Measurements from ENCODE around the gene KCNIP4.

DNA sequence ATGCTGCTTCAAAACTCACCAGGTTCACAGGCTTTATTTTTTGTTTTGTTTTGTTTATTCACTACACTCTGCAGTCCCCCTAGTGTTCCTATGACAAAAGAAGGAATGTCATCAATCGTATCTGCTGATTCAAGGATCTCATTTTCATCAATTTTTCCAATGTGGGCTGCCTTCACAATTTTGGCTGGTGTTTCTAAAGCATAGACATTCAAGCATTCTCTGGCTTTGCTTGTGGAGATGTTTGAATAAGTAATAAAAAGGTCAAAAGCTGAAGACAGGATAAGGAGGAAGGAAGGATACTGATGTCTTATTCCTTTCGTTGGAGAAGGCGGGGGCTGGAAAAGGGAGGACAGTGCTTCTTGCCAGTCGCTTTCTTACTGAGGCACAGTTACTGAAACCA is 12.2 kb upstream of the KCNIP4 start:
- TF ChIP-seq, protein P1, sequence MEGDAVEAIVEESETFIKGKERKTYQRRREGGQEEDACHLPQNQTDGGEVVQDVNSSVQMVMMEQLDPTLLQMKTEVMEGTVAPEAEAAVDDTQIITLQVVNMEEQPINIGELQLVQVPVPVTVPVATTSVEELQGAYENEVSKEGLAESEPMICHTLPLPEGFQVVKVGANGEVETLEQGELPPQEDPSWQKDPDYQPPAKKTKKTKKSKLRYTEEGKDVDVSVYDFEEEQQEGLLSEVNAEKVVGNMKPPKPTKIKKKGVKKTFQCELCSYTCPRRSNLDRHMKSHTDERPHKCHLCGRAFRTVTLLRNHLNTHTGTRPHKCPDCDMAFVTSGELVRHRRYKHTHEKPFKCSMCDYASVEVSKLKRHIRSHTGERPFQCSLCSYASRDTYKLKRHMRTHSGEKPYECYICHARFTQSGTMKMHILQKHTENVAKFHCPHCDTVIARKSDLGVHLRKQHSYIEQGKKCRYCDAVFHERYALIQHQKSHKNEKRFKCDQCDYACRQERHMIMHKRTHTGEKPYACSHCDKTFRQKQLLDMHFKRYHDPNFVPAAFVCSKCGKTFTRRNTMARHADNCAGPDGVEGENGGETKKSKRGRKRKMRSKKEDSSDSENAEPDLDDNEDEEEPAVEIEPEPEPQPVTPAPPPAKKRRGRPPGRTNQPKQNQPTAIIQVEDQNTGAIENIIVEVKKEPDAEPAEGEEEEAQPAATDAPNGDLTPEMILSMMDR (conservative IDR thresholded peaks at IDR 0.05): no peak
- no peak for TF ChIP-seq EZH2 (IDR thresholded peaks at IDR 0.05; ENCODE audit: low read depth)
